Ascending aorta (tissue), 2 donors: ENCODE results near the gene IRX6. TPM values are rescaled to one million over a fixed set of nuclear protein-coding genes. Genes with fewer than 3 reads are reported as not detected.

ENCODE experiments used
- DNase-seq, 2 donors: peaks; one replicate each; pipeline ENCODE4 v3.0.0-alpha.2; 2019; ENCODE audit warnings: low spot score in 2 of 2
- H3K27ac ChIP-seq, 2 donors: fragments of 200-600 bp; sonication (generic); one replicate each; pipeline ENCODE4 v1.5.1; 2016 to 2017; ENCODE audit warnings: mild to moderate bottlenecking in 1 of 2
- H3K27me3 ChIP-seq: fragments of 200-600 bp; sonication (generic); one replicate; pipeline ENCODE4 v1.5.1; 2017
- H3K36me3 ChIP-seq, 2 donors: fragments of 200-600 bp; sonication (generic); one replicate each; pipeline ENCODE4 v1.5.1; 2016
- H3K4me1 ChIP-seq, 2 donors: fragments of 200-600 bp; sonication (generic); one replicate each; pipeline ENCODE4 v1.5.1; 2016 to 2017; ENCODE audit warnings: mild to moderate bottlenecking in 1 of 2
- H3K4me3 ChIP-seq, 2 donors: fragments of 200-600 bp; sonication (generic); one replicate each; pipeline ENCODE4 v1.5.1; 2016 to 2017; ENCODE audit warnings: mild to moderate bottlenecking in 1 of 2
- H3K9me3 ChIP-seq, 2 donors: fragments of 200-600 bp; sonication (generic); one replicate each; pipeline ENCODE4 v1.5.1; 2016
- intact Hi-C: fragments of 100-400 bp; cut with DNase I; formaldehyde crosslinking; loops from one replicate; pipeline ENCODE4 v1.15.1; 2023
- total RNA-seq: library from RNA; depleted of rRNA; stranded (reverse); fragments of >200 nt; gene quantifications from one replicate; pipeline ENCODE4 v1.1.0, GENCODE V29; 2016
- TF ChIP-seq, protein P1 (sequence below), 3 experiments: fragments of 200-600 bp in 2 of 3; fragments of 450-650 bp in 1 of 3; sonication (generic) in 2 of 3; IDR thresholded peaks; one replicate each; pipeline ENCODE4 v1.5.1; 2016 to 2019; ENCODE audit warnings: antibody characterized with exemption in 3 of 3, mild to moderate bottlenecking in 1 of 3, moderate library complexity in 1 of 3

The IRX6 gene
- total RNA-seq, 1 donor from 2014 or later = 1.5 TPM

DNA sequence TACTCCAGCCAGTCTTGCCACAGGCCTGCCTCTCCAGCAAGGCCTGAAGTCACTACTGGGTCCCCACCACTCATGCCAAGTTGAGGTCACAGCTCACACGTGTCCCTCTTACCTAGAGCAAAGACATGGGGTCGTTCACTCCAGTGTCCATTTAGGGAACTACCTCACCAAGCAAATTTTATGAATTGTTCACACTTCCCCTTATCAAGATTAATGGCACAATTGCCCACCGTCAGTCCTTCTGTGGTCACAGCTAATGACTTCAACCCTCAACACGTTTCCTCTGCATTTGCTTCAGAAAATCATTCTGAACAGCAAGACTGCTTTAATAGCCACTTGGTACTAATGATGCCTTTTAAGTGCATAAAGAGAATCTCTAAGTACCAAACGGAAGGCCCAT, 14.6 kb downstream of the IRX6 start:
- DNase-seq = no peak
- TF ChIP-seq, protein P1, sequence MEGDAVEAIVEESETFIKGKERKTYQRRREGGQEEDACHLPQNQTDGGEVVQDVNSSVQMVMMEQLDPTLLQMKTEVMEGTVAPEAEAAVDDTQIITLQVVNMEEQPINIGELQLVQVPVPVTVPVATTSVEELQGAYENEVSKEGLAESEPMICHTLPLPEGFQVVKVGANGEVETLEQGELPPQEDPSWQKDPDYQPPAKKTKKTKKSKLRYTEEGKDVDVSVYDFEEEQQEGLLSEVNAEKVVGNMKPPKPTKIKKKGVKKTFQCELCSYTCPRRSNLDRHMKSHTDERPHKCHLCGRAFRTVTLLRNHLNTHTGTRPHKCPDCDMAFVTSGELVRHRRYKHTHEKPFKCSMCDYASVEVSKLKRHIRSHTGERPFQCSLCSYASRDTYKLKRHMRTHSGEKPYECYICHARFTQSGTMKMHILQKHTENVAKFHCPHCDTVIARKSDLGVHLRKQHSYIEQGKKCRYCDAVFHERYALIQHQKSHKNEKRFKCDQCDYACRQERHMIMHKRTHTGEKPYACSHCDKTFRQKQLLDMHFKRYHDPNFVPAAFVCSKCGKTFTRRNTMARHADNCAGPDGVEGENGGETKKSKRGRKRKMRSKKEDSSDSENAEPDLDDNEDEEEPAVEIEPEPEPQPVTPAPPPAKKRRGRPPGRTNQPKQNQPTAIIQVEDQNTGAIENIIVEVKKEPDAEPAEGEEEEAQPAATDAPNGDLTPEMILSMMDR (IDR thresholded peaks at IDR 0.05) = no peak
- Histone ChIP-seq H3K27me3 (no peaks in the 10 kb centered on the region), H3K27ac (no peak overlapping the region), H3K36me3 (no peaks in the 10 kb centered on the region), H3K4me1 (no peaks in the 10 kb centered on the region), H3K4me3 (no peak overlapping the region), H3K9me3 (no peaks in the 10 kb centered on the region)
- intact Hi-C loops = no loop called here

DNA sequence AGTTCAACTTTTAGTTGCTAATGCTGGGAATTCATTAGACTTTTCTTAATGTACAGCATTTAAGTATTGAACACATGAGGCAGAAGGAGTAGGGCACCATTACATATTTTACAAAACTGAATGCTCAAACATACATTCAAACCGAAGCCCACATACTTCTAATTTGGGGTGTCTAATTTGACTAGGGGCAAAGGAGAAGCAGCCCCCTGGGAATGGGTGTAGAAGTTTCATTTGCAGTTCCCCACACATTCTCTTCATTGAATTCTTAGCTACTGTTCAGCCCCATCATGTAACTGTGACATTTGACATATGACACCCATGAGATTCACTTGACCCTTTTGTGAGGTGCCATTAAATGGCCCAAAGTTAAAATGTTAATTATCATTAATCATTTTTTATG, 16.4 kb downstream of the IRX6 start:
- no peak overlapping the region for H3K27ac ChIP-seq
- H3K9me3 ChIP-seq = no peaks in the 10 kb centered on the region
- H3K4me1 ChIP-seq = no peaks in the 10 kb centered on the region
- intact Hi-C loops = no loop called here
- no peaks in the 10 kb centered on the region for H3K36me3 ChIP-seq
- TF ChIP-seq, protein P1 (IDR thresholded peaks at IDR 0.05) = no peak
- H3K27me3 ChIP-seq = no peaks in the 10 kb centered on the region
- DNase-seq = no peak
- H3K4me3 ChIP-seq = no peak overlapping the region

DNA sequence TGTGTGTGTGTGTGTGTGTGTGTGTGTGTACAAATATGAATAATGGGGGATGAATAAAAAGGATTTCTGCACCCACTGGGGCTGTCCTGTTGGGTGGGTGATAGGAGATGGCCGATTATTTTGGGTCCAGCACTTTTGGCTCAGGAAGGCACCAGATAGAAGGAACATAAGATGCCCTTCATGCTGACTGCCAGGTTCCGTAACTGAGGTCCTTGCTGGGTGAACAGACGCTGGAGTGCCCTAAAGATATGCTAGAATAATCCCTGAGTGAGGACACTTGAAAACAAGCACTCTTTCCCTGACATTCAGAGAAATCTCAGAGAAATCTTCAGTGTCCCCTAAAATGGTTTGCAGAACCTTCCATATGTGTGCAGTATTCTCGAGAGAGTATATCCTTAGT, 17.7 kb downstream of the IRX6 start:
- TF ChIP-seq, protein P1 (IDR thresholded peaks at IDR 0.05) = no peak
- Histone ChIP-seq H3K4me1 (no peaks in the 10 kb centered on the region), H3K27me3 (no peaks in the 10 kb centered on the region), H3K36me3 (no peaks in the 10 kb centered on the region), H3K9me3 (no peaks in the 10 kb centered on the region), H3K27ac (no peak overlapping the region), H3K4me3 (no peak overlapping the region)
- no peak for DNase-seq
- intact Hi-C loops = no loop called here

DNA sequence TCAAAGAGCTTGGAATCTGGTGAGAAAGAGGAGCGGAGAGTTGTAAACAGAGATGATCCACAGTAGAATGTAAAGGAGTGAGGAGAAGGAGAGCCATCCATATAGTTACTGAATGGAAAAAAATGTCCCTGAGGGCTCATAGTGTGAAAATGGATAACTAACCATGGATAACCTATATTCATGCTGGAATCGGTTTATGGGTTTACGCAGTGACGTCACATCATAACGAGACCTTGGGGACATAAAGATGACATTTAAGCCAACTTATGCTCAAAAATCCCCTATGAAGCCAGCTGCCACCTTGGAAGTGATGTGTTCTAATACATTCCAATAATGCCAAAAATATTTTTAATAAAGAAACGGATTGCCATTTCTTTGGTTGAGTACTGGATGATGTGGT, 22.5 kb downstream of the IRX6 start:
- no peak for DNase-seq
- no peak overlapping the region for H3K4me3 ChIP-seq
- H3K27ac ChIP-seq = no peak overlapping the region
- H3K9me3 ChIP-seq = no peaks in the 10 kb centered on the region
- TF ChIP-seq, protein P1 (IDR thresholded peaks at IDR 0.05) = no peak
- intact Hi-C loops = no loop called here
- H3K36me3 ChIP-seq = no peaks in the 10 kb centered on the region
- no peaks in the 10 kb centered on the region for H3K27me3 ChIP-seq
- no peaks in the 10 kb centered on the region for H3K4me1 ChIP-seq

DNA sequence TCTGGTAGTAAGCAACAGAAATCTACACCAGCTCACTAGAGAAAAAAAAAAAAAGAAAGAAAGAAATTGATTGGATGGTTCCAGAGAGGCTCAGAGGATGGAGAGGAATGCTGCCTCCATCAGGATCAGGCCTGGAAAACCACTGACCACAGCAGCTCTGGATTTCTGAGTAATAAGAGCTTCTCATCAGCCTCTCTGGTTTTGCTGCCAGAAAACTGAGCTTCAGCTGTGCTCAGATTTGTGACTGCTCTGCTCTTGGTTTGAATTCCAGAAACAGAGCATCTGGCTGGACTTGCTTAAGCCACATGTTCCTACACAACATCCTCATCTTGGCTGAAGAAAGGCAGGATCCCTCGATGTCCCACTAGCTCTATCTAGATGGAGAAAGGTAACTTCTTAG, 25.9 kb downstream of the IRX6 start:
- H3K9me3 ChIP-seq = no peaks in the 10 kb centered on the region
- no peaks in the 10 kb centered on the region for H3K4me1 ChIP-seq
- no peak overlapping the region for H3K4me3 ChIP-seq
- DNase-seq = no peak
- TF ChIP-seq, protein P1 (IDR thresholded peaks at IDR 0.05) = no peak
- no peaks in the 10 kb centered on the region for H3K36me3 ChIP-seq
- no peaks in the 10 kb centered on the region for H3K27me3 ChIP-seq
- no peak overlapping the region for H3K27ac ChIP-seq
- intact Hi-C loops = no loop called here

DNA sequence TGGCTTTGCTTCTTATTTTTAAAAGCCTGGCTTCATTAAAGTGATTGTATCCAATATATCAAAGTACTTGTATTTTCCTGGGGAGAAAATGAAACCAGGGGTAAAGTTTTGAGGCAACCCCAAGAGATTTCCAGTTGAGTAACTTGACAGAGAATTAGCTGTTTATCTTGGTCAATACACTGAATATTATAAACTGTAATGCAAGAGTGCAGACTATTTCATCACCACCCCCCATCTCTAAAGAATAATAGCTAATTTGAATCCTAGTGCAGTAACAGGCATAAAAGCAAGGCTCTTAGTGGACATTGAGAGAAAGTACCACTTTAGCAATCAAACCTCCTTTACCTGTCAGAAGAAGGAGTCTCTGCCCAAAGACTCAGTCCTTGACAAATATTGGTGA, 27.0 kb downstream of the IRX6 start:
- Histone ChIP-seq H3K4me3 (no peak overlapping the region), H3K9me3 (no peaks in the 10 kb centered on the region), H3K4me1 (no peaks in the 10 kb centered on the region), H3K27ac (no peak overlapping the region), H3K36me3 (no peaks in the 10 kb centered on the region), H3K27me3 (no peaks in the 10 kb centered on the region)
- no peak for DNase-seq
- TF ChIP-seq, protein P1 (IDR thresholded peaks at IDR 0.05) = no peak
- intact Hi-C loops = no loop called here
